ENCODE results near the gene THAP8. TPM values are rescaled to one million over a fixed set of nuclear protein-coding genes. Genes with fewer than 3 reads are reported as not detected.

Gene THAP8
- total and polyA plus RNA-seq, 2 of the 13 experiments (the other 11 are each of a cell fraction or from before 2014, with no cell fraction given) = 1.7 to 3.7 TPM

GRCh38 chr19:35990771-35991730, 63.0 kb downstream of the THAP8 start (continued):
- TF ChIP-seq ZNF564 (CRISPR knock-in tag; IDR thresholded peaks at IDR 0.05) (no peak), ZNF430 (CRISPR knock-in tag; IDR thresholded peaks at IDR 0.05) (no peak), CENPX (CRISPR knock-in tag; IDR thresholded peaks at IDR 0.05) (no peak), HOXA3 (CRISPR knock-in tag; IDR thresholded peaks at IDR 0.05) (peak; percentile 36; the same call in 1 of the 2 replicates), ZNF12 (CRISPR knock-in tag; IDR thresholded peaks at IDR 0.05) (no peak), ZNF687 (CRISPR knock-in tag; IDR thresholded peaks at IDR 0.05) (no peak), ZNF883 (CRISPR knock-in tag; IDR thresholded peaks at IDR 0.05; ENCODE audit: not compliant biosample characterization) (no peak), FOXK2 (IDR thresholded peaks at IDR 0.05) (no peak)

- ChIA-PET CTCF (ENCODE audit: low intra/inter-chr PET ratio, low total read pairs) (no interaction called here), POLR2A (no interaction called here)
- H3K36me3 ChIP-seq (replicated peaks in 1 of 2; ENCODE audit: control insufficient read depth in 1 of 2, insufficient read depth in 2 of 2, low read length in 2 of 2) = no peaks in the 10 kb centered on the region
- no peaks in the 10 kb centered on the region for H4K20me1 ChIP-seq (ENCODE audit: insufficient read depth, low read length)
- DNase-seq (ENCODE audit: low spot score) (no peak), FAIRE-seq (no peak), ATAC-seq (no peak)
- H3K4me1 ChIP-seq (ENCODE audit: insufficient read depth, low read length) = peaks cover 26% of the 10 kb centered on the region
- no peak overlapping the region for H3K9ac ChIP-seq (ENCODE audit: insufficient read depth, low read depth, low read length)
- no peak overlapping the region for H3K4me2 ChIP-seq (ENCODE audit: low read depth, low read length)
- in situ Hi-C loops (cut with HindIII; ENCODE audit: extremely low pct_ligation_motif_present, low pct_unique_long_range_greater_than_20kb) (no loop called here), intact Hi-C loops (cut with micrococcal nuclease; ENCODE audit: unreplicated experiment) (no loop called here)
- no peaks in the 10 kb centered on the region for H3K9me3 ChIP-seq (ENCODE audit: low read length)
- WGBS (ENCODE audit: low lambda C conversion rate) = 55% methylated on average over 4 of the region's 4 CpGs
- peaks cover 1% of the 10 kb centered on the region for H3K79me2 ChIP-seq (ENCODE audit: insufficient read depth, low read length)
- H2AFZ ChIP-seq (ENCODE audit: low read length) = no peak overlapping the region
- BruUV-seq (replicated peaks) = no TSS peak
- H3K27me3 ChIP-seq (ENCODE audit: control insufficient read depth in 1 of 2, insufficient read depth in 2 of 2, low read length in 2 of 2) = peaks cover 0 to 18% of the 10 kb centered on the region in 2 experiments; a peak in 3 of 5 replicates
- no peak overlapping the region for H3K27ac ChIP-seq (ENCODE audit: extremely low read length, insufficient read depth, low read length)
- no peak overlapping the region for H3K4me3 ChIP-seq (replicated peaks in 1 of 3; ENCODE audit: insufficient read depth in 1 of 3, low read depth in 2 of 3, low read length in 3 of 3)
- TF ChIP-seq MBD4 (IDR thresholded peaks at IDR 0.05; ENCODE audit: borderline replicate concordance, low read length) = no peak
- TF ChIP-seq CENPBD1 (CRISPR knock-in tag; IDR thresholded peaks at IDR 0.05; ENCODE audit: borderline replicate concordance, low read depth) = no peak
- TF ChIP-seq KLF16 (CRISPR knock-in tag; IDR thresholded peaks at IDR 0.05) = no peak
- no peak for TF ChIP-seq ZNF33B (CRISPR knock-in tag; IDR thresholded peaks at IDR 0.05)
- no peak for TF ChIP-seq ZNF230 (CRISPR knock-in tag; IDR thresholded peaks at IDR 0.05)
- no peak for TF ChIP-seq TMF1 (CRISPR knock-in tag; IDR thresholded peaks at IDR 0.05; ENCODE audit: low read depth)
- no peak for TF ChIP-seq ATF3 (CRISPR knock-in tag; IDR thresholded peaks at IDR 0.05)
- TF ChIP-seq ZNF10 (CRISPR knock-in tag; IDR thresholded peaks at IDR 0.05; ENCODE audit: borderline replicate concordance, low read depth) = no peak
- no peak for TF ChIP-seq TFDP1 (CRISPR knock-in tag; IDR thresholded peaks at IDR 0.05; ENCODE audit: borderline replicate concordance)
These were observed 63.9 kb downstream of the THAP8 start for GRCh38 chr19:35990156-35990555.
